HG03575 (cell line): ENCODE data around the gene DTL.

Experiments used
- ATAC-seq: cut with Tn5 transposase; IDR thresholded peaks from one replicate; pipeline ENCODE4 v1.9.1; 2021; ENCODE audit not compliant: unreplicated experiment, insufficient number of reproducible peaks, low FRiP score; ENCODE audit errors: extremely low read depth

Gene DTL

DNA sequence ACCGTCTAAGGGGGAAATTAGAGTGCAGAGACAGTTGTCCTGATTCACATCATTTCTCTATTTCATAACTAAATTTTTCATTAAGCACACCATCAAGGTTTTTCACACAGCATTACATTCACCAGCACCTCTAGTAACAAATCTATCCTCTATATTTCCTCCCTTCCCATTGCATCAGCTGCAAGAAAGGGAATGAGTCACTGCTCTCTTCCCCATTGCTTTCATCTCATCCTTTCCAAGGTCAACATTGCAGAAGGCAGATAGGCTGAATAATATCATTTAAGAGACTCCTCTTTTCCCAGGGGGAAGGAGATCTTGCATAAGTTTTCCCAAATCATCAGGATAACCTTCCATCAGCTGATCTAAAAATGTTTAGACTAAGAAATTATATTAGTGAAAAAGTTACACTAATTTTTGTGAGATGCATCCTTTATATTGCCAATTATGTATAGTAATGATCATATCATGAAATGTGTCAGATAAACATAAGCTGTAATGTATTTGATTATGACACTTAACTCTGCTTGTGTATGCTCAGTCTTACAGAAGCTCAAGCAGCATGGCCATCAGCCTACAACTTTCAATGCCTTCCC lies 4.5 kb upstream of the DTL start:
- no peak for ATAC-seq

DNA sequence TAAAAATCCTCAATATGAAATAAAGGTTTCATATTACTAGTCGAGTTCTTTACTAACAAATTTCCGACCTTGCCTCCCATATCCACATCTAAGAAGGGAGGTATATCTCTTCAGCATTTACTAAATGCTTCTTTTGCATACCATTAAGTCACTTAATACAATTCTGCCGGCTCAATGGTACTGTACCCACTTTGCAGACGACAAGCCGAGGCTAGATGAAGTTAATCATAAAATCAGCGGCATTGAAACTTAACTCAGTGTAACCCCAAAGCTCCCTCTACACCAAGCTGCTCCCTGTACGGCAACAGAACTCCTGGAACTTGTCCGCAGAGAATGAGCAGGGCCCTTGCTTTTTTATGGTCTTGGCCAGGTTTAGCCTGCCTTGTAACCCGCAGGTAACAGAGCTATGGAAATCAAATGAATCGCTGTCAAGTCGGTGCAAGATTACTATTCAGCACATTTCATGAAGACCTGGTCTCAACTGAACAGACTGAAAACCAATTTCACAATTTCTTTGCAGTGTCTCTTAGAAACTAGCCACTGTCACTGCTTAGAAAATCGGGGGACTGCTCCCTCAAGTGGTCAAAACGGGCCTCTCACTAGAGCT lies 929 bp upstream of the DTL start:
- peak; percentile 0 for ATAC-seq

DNA sequence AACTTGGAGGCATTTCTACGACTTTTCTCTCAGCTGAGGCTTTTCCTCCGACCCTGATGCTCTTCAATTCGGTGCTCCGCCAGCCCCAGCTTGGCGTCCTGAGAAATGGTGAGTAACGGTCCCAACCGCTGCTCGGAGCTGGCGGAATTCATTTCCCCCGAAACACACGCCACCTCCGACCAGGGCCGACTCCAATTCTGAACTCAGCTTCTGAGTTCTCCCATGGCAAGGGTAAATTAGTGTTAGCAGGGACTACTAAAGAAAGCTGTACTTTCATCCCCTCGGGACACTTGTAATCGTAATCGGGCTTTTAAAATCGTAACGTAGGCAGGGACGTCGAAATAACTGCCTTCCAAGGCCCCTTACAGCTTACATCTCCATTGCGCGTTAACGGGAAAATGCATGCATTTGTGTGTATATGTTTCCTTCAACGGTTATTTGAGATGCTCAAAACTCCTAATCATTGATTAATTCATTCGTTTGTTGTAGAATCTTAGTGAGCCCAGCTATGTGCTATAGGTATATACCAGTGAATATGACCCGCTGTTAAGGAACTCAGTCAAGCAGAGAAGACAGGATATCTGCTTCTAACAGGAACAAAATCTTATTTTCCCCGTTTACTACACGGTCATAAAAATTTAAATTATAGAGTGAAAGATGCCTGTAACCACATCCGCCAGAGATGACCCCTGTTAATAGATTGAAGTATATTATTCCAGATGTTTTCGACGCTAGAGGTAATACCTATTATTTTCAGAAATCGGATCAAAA lies 472 bp downstream of the DTL start:
- ATAC-seq: no peak

DNA sequence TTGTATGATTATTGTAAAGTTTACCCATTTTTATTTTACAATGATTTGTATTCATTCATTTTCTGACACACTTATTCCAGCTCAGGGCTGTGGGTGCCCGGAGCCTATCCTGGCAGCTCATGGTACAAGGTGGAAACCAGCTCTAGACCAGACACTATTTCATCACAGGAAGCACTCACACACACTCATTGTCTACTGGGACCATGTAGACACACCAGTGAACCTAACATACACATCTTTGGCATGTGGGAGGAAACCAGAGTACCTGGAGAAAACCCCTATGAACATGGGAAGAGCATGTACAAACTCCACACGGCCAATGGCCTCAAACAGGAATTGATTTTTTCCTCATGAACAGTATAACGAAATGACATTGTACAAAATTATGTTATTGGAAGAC lies 2.4 kb downstream of the DTL start:
- ATAC-seq: no peak

DNA sequence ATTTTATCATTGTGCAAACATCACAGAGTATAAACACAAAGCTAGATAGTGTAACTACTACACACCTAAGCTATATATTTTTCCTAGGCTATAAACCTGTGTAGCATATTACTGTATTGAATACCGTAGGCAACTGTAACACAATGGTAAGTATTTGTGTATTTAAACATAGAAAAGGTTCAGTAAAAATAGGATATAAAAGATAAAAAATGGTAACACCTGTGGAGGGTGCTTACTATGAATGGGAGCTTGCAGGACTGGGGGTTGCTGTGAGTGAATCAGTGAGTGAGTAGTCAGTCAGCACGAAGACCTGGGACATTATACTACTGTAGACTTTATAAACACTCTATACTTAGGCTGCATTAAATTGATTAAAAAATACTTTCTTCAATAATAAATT lies 4.1 kb downstream of the DTL start:
- ATAC-seq: no peak

DNA sequence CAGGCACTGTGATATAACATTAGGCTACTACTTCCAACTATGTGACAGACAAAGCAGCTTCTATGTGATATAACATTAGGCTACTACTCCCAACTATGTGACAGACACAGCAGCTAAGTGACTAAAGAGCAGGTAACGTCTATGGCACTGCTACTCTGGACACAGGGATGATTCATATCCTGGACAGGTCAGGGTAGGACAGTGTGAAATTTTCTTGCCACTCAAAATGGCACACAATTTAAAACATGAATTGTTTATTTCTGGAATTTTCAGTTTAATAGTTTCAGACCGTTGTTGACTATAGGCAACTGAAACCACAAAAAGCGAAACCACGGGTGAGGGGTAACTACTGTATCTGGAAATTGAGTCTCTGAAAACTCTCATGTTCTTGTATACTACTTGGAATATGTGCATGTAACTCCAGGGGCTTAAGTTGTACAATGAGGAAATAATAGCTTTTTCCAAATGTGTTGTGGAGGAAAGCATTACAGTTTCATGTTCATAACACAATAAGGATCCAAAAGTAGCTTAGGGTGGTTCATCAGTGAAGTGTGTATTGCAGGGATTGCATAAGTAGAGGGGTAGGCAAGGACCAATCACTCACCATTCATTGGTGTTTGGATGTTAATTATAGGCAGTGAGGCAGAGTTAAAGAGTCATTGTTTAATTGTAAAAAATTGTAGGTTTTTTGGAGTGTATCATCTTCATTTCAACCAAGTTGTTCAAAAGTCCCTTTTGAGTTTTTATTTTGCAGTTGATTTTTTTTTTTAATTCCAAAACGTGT lies 5.3 kb downstream of the DTL start:
- no peak for ATAC-seq

DNA sequence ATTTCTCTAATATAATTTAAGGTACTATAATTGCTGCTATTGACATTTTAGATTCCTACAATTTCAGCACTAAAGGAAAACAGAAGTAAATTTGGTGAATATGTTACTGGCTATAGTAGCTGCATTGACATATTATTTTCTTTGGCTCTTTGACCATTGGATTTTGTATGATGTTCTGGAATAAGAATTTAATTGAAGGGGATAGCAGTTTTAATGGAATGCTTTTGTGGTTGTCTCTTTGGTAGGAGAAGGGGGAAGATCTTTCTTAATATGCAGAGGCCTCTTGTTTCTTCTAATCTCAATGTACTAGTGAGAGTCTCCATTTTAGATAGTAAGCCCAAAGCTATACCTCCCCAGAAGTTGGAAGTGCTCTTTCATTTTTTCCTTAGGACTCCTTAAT lies 6.9 kb downstream of the DTL start:
- ATAC-seq: no peak

DNA sequence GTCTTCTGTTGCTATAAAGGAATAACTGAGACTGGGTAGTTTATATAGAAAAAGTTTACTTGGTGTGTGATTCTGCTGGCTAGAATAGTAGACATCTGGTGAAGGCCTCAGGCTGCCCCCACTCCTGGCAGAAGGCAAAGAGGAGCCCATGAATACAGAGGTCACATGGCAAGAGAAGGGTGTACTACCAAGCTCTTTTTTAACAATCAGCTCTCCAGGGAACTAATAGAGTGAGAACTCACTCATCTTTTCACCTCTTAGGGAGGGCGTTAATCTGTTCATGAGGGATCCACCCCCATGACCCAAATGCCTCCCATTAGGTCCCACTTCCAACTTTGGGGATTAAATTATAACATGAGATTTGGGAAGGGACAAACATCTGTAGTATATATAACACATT lies 9.3 kb downstream of the DTL start:
- ATAC-seq: no peak

DNA sequence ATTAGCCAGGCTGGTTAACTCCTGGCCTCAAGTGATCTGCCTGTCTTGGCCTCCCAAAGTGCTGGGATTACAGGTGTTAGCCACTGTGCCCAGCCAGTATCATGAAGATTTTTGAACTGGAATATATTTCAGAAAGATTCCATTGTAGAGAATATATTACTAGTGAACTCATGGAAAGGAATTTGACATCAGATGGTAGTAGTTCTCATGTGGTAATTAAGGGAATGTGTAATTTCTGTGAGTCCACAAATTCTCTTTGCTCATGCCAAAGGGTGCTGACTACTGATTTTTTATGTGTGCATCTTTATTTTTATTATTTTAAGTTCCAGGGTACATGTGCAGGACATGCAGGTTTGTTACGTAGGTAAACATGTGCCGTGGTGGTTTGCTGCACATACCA lies 10.4 kb downstream of the DTL start:
- ATAC-seq: no peak

DNA sequence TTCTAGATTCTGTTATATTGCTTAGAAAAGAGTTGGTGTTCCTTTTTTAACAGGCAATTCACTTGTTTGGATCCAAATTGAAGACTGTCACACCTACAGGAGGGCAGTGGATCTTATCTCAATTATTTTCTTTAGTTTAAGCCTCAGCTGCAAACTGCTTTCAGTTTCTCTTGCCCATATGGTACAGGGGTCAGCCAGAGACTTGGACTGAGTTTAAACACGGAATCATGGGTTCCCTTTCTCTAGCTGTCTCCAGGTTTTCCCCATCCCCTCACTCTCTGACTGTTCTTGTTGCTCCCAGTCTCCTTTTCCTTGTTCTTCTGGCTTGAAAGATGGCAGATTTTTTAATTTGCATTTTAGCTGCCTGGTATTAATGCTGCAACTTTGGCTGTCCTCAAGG lies 18.4 kb downstream of the DTL start:
- no peak for ATAC-seq

DNA sequence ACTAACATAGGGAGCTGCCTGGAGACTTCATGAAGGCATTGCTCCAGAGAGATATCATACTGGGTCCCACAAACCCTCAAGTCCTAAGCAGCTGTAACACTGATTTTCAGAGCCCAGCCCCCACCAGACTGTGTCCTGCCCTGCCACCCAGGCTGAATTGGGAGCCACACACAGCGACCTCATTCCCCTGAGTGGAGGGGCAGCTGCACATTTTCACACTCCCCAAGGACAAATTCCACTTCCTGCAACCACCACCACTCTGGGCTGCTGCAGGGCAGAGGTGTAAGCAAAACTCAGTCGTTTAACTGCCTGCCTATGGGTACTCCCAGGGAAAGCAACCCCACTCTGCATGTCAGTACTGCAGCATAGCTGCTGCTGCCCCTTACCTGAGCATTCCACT lies 19.8 kb downstream of the DTL start:
- no peak for ATAC-seq

DNA sequence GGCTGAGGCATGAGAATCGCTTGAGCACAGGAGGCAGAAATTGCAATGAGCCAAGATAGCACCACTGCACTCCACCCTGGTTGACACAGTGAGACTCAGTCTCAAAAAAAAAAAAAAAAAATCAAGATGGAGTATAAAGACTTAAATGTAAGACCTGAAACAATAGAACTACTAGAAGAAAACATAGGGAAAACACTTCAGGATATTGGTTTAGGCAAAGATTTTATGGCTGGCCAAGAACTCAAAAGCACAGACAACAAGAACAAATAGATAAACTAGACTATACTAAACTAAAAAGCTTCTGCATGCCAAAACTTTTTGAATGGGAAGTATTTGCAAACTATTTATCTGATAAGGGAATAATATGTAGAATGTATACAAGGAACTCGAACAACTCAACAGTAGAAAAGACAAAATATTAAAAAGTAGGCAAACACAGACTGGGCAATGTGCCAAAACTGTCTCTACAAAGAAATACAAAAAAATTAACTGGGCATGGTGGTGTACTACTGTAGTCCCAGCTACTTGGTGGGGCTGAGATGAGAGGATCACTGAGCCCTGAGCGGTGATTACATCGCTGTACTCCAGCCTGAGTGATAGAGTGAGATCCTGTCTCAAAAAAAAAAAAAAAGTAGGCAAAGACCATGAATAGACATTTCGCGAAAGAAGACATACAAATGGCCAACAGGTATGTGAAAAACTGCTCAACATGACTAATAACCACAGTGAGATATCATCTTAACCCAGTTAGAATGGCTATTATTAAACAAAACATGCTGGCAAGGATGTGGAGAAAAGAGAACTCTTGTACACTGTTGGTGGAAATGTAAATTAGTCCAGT lies 25.3 kb downstream of the DTL start:
- ATAC-seq: no peak

DNA sequence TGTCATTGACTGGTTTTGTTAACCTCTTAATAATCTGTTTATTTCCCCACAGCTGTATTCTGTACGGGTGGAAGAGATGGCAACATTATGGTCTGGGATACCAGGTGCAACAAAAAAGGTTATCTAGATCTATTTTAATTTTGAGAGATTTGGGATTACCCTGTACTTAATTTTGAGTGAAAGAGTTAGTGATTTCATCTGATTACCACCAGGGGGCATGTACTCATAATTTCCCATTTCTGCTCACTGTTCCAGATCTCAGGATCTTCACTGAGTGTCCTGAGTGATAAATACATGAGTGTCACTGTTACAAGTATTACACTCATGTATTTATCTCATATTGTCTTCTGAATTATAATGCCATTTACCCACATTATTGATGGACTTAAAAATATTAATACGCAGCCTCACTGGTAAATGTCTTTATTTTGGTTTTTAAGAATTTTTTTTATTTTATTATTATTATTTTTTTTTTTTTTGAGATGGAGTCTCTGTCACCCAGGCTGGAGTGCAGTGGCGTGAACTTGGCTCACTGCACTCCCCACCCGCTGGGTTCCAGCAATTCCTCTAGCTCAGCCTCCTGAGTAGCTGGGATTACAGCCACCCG lies 27.4 kb downstream of the DTL start:
- ATAC-seq: no peak

DNA sequence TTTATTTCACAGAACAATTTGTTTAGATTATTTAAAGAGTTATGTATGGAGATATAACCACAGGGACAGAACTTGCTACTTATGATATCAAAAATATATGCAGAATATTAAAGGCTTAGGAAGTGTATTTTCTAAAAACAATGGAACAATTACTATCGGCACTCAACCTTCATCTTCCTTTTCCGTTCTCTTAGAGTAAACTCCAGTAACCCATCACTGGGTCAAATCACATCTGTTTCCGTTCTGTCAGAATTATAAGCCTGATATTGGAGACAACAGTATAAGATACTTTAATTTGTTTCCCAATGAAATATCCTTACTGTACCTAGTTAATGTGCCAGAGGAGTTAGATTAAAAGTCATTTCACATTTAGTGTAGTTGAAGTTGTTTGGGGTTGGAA lies 32.2 kb downstream of the DTL start:
- no peak for ATAC-seq

DNA sequence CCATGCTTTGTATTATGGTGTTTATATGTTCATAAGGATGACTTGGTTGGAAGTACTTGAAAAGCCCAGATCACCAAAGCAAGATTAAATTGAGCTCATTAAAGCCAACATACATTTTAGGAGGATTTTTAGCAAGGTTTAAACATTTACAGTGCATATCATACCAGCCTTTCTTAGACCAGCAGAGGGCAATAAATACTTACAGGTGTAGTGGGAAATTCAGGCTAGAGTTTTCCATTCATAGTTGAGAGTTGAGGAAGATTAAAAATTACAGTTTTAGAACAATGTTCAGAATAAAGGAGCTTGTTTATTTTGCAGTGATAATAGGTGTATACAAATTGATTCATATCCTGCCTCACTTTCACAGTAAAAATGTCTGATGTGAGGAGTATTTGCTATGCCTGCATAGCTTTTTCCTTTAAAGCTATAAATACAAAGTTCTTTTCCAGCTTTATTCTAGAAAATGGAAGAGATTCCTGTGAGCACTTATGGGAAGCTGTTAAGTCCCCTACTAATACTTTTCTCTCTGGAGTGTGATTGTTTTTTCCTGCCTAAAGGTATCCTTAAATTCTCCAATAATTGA lies 35.3 kb downstream of the DTL start:
- ATAC-seq: no peak

DNA sequence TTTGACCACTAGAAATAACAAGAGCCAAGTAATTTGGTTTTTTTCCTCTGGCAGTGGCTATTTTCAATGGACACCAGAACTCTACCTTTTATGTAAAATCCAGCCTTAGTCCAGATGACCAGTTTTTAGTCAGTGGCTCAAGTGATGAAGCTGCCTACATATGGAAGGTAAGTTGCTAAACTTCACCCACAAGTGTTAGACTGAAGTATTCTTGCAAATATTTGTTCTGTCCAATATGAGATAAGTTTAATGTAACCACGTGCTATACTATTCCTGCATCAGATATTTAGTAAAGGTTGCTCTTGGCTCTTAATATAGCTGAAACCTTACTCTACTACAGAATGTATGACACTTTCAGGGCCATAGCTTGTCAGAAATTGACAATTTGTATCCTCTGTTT lies 36.5 kb downstream of the DTL start:
- no peak for ATAC-seq

DNA sequence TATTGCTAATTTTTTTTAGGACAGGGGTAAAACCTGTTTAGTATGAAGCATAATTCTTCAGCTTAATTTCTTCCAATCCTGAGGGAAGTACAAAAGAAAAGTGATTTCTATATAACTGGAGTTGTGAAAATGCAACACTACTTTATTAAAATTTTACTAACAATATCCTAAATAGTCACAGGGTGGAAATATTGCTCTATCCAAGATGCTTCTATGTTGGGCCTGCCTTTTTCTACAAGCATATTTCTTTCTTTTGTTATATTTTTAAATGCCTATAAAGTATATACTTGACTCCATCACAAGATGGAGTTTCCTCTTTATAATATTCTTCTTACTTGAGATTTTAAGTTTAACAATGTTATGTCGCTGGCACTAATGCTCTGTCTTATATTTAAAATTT lies 37.9 kb downstream of the DTL start:
- no peak for ATAC-seq

DNA sequence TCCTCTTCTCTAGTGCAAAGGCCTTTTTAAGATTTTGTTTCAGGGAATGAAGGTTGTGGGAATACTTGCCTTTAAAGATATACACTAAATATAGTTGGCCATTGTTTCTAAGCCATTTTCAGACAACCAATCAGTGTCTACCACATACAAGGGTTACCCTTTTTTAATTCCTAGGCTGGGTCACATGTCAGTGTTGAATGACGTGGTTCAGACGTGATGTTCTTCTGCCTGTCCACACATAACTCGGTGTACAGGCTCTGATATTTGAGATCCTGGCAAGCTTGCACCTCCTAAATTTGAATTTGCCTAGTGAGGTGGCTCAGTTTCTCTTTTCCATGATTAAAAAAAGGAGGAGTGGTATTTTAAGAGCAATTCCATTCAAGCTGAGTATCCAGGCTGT lies 38.8 kb downstream of the DTL start:
- no peak for ATAC-seq
